ENCODE results near the gene ZNF276. TPM values are rescaled to one million over a fixed set of nuclear protein-coding genes. Genes with fewer than 3 reads are reported as not detected.

The ZNF276 gene
- total RNA-seq, 1 donor = 12.3 TPM

DNA sequence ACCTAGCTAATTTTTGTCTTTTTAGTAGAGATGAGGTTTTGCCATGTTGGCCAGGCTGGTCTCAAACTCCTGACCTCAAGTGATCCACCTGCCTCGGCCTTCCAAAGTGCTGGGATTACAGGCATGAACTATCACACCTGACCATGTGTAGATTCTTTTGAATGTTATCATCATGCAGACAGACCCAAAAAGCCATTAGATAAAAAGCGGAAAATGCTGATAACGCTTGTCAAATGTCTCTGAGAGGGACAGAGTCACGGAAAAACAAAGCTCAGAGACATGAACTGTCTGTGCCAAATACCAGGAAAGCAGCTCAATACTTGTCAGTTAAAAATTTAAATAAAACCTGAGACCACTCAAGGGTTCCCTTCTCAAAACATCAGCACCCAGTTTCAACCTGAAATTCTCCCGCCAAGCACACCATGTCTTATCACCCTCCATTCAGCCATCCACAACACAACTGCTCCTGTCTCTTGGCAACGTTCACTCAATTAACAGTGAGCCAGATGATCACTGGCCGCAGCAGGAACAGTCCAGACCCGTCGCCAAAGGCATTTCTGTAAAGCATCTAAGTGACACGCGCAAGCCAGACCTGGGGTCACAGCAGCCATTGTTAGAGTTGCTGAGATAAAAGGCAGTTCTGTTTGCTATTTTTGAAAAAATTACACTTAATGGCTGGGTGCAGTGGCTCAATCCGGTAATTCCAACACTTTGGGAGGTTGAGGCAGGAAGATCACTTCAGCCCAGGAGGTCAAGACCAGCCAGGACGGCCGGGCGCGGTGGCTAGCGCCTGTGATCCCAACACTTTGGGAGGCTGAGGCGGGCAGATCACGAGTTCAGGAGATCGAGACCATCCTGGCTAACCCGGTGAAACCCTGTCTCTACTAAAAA lies 65.4 kb downstream of the ZNF276 start:
- no peaks in the 10 kb centered on the region for H3K79me2 ChIP-seq (ENCODE audit: insufficient read depth, low read length)
- H3K4me3 ChIP-seq (ENCODE audit: insufficient read depth, low read length) = no peak overlapping the region
- no peaks in the 10 kb centered on the region for H3K9me3 ChIP-seq (ENCODE audit: low read depth, low read length)
- no peaks in the 10 kb centered on the region for H3K27me3 ChIP-seq (ENCODE audit: insufficient read depth, low read length)
- no peak overlapping the region for H3K27ac ChIP-seq (ENCODE audit: low read depth, low read length)
- TF ChIP-seq, protein P1, sequence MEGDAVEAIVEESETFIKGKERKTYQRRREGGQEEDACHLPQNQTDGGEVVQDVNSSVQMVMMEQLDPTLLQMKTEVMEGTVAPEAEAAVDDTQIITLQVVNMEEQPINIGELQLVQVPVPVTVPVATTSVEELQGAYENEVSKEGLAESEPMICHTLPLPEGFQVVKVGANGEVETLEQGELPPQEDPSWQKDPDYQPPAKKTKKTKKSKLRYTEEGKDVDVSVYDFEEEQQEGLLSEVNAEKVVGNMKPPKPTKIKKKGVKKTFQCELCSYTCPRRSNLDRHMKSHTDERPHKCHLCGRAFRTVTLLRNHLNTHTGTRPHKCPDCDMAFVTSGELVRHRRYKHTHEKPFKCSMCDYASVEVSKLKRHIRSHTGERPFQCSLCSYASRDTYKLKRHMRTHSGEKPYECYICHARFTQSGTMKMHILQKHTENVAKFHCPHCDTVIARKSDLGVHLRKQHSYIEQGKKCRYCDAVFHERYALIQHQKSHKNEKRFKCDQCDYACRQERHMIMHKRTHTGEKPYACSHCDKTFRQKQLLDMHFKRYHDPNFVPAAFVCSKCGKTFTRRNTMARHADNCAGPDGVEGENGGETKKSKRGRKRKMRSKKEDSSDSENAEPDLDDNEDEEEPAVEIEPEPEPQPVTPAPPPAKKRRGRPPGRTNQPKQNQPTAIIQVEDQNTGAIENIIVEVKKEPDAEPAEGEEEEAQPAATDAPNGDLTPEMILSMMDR (IDR thresholded peaks at IDR 0.05; ENCODE audit: extremely low read depth, low read depth, low read length) = no peak
- no peak overlapping the region for H2AFZ ChIP-seq (ENCODE audit: low read length)
- no peaks in the 10 kb centered on the region for H4K20me1 ChIP-seq (ENCODE audit: insufficient read depth, low read length)
- no peak overlapping the region for H3K4me2 ChIP-seq (ENCODE audit: insufficient read depth, low read length)
- peaks cover 29% of the 10 kb centered on the region for H3K36me3 ChIP-seq (ENCODE audit: insufficient read depth, low read length)
- no peaks in the 10 kb centered on the region for H3K4me1 ChIP-seq (ENCODE audit: insufficient read depth, low read length)
- DNase-seq (ENCODE audit: insufficient read length, low spot score, missing footprints) = no peak

DNA sequence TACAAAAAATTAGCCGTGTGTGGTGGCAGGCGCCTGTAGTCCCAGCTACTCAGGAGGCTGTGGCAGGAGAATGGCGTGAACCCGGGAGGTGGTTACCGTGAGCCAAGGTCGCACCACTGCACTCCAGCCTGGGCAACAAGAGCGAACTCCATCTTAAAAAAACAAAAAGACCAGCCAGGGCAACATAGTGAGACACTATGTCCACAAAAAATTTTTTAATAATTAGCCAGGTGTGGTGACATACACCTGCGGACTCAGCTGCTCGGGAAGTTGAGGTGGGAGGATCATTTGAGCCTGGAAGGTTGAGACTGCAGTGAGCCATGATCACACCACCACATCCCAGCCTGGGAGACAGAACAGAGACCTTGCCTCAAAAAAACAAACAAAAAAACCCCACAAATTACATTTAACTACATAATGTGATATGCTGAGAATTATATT lies 66.0 kb downstream of the ZNF276 start:
- Histone ChIP-seq H3K4me2 (ENCODE audit: insufficient read depth, low read length) (no peak overlapping the region), H3K27me3 (ENCODE audit: insufficient read depth, low read length) (no peaks in the 10 kb centered on the region), H3K4me3 (ENCODE audit: insufficient read depth, low read length) (no peak overlapping the region), H3K9me3 (ENCODE audit: low read depth, low read length) (no peaks in the 10 kb centered on the region), H3K79me2 (ENCODE audit: insufficient read depth, low read length) (no peaks in the 10 kb centered on the region), H3K4me1 (ENCODE audit: insufficient read depth, low read length) (no peaks in the 10 kb centered on the region), H4K20me1 (ENCODE audit: insufficient read depth, low read length) (no peaks in the 10 kb centered on the region), H3K36me3 (ENCODE audit: insufficient read depth, low read length) (peaks cover 33% of the 10 kb centered on the region), H2AFZ (ENCODE audit: low read length) (no peak overlapping the region), H3K27ac (ENCODE audit: low read depth, low read length) (no peak overlapping the region)
- TF ChIP-seq, protein P1 (IDR thresholded peaks at IDR 0.05; ENCODE audit: extremely low read depth, low read depth, low read length) = no peak
- no peak for DNase-seq (ENCODE audit: insufficient read length, low spot score, missing footprints)

Other genes starting within 250 kb of the ZNF276 start
- 78.4 and 97.4 TPM in 2 replicates for gene ANKRD11, start 231.0 kb upstream of the ZNF276 start, total RNA-seq
- gene SPG7, start 213.1 kb upstream of the ZNF276 start, total RNA-seq = 76.3 and 85.8 TPM in 2 replicates
- gene RPL13, start 160.9 kb upstream of the ZNF276 start, total RNA-seq = 2,112 and 2,440 TPM in 2 replicates
- 7.2 and 21.8 TPM in 2 replicates for gene CPNE7, start 145.8 kb upstream of the ZNF276 start, total RNA-seq
- gene DPEP1, start 107.9 kb upstream of the ZNF276 start, total RNA-seq = 0.29 and 0.36 TPM in 2 replicates
- gene CHMP1A, start 63.8 kb upstream of the ZNF276 start, total RNA-seq = 101 and 110 TPM in 2 replicates
- 3.2 and 3.3 TPM in 2 replicates for gene SPATA33, start 63.7 kb upstream of the ZNF276 start, total RNA-seq
- gene CDK10, start 34.8 kb upstream of the ZNF276 start, total RNA-seq = 24.8 and 37.6 TPM in 2 replicates
- gene SPATA2L, start 19.8 kb upstream of the ZNF276 start, total RNA-seq = 12.1 and 14.8 TPM in 2 replicates
- gene VPS9D1, start 639 bp upstream of the ZNF276 start, total RNA-seq = 13.3 and 14.5 TPM in 2 replicates
- 4.0 and 8.3 TPM in 2 replicates for gene FANCA, start 95.1 kb downstream of the ZNF276 start, total RNA-seq
- 0.72 and 1.5 TPM in 2 replicates for gene SPIRE2, start 106.9 kb downstream of the ZNF276 start, total RNA-seq
- 225 and 230 TPM in 2 replicates for gene TCF25, start 152.1 kb downstream of the ZNF276 start, total RNA-seq
- 4.7 and 5.1 TPM in 2 replicates for gene MC1R, start 197.3 kb downstream of the ZNF276 start, total RNA-seq
- gene TUBB3, start 201.8 kb downstream of the ZNF276 start, total RNA-seq = 166 and 239 TPM in 2 replicates
- gene DEF8, start 227.2 kb downstream of the ZNF276 start, total RNA-seq = 48.6 and 48.9 TPM in 2 replicates